Chondrocyte (in vitro differentiated cells): Measurements from ENCODE around the gene EPC2. TPM values are rescaled to one million over a fixed set of nuclear protein-coding genes. Genes with fewer than 3 reads are reported as not detected.
"Not testable (repeated sequence)": the region's sequence is repeated elsewhere in the genome, so short reads cannot be mapped to it uniquely, and the experiment has no call there.

Experiments used
- DNase-seq: peaks from one replicate; pipeline ENCODE4 v3.0.0; 2021; ENCODE audit warnings: mixed read lengths, low spot score
- H3K27ac Mint-ChIP-seq: one replicate; pipeline ENCODE4 v1.8.0; 2021; ENCODE audit warnings: mild to moderate bottlenecking, moderate library complexity, mixed read lengths; ENCODE audit not compliant: unreplicated experiment
- H3K27me3 Mint-ChIP-seq: 2 replicates; pipeline ENCODE4 v1.8.0; 2021; ENCODE audit warnings: low read depth, mixed read lengths
- H3K36me3 Mint-ChIP-seq: 2 replicates; pipeline ENCODE4 v1.8.0; 2021; ENCODE audit warnings: low read depth, mixed read lengths
- H3K4me1 Mint-ChIP-seq: 2 replicates; pipeline ENCODE4 v1.8.0; 2021; ENCODE audit warnings: low read depth, mild to moderate bottlenecking, mixed read lengths
- H3K4me3 Mint-ChIP-seq: one replicate; pipeline ENCODE4 v1.8.0; 2021; ENCODE audit warnings: mild to moderate bottlenecking, moderate library complexity, mixed read lengths; ENCODE audit not compliant: unreplicated experiment
- H3K9me3 Mint-ChIP-seq: 2 replicates; pipeline ENCODE4 v1.8.0; 2021; ENCODE audit warnings: low read depth, mixed read lengths
- total RNA-seq: library from RNA; stranded (reverse); gene quantifications from 3 replicates; pipeline ENCODE4 v1.2.1, GENCODE V29; 2021
- TF ChIP-seq, protein P1 (sequence below): fragments of 200-600 bp; sonication (generic); IDR thresholded peaks from 2 replicates; pipeline ENCODE4 v1.5.0; 2021; ENCODE audit warnings: antibody characterized with exemption, mild to moderate bottlenecking, moderate library complexity

EPC2 gene
- total RNA-seq, 1 donor from 2014 or later: 23.8 TPM

DNA sequence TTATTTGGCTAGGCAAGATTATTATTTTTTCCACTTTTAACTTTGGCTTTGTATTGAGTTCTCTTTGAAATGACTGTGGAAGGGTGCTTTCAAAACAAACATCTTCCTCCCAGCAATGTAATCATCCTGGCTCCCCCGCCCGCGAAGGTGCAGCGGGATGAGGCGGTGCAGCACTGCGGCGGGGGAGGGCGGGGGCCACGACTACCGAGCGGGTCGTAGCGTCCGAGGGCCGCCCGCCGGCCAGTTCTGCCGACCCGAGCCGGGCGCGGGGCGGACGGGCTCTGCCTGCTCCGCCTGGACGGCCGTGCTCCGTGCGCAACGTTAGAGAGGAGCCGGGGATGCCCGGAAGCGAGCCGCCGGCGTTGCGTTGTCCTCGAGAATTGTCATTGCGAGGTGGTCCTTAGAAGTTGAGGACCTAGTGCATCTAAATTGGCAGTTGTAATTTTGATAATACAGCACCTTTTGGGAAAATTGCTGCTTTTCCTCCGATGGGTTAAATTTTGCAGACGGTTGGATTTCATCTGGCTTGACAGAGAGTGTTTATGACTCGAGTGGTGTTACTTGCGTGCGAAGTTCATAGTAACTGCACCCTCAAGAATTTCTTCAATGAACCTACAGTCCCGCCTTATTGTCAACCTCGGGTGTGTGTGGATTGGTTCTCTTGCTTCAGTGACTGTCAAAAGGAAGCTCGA is 1.1 kb downstream of the EPC2 start:
- peak; percentile 84 for DNase-seq
- Mint-ChIP-seq H3K27ac (peak overlapping the region; percentile 99), H3K9me3 (no peaks in the 10 kb centered on the region), H3K4me1 (peaks cover 33% of the 10 kb centered on the region), H3K27me3 (no peaks in the 10 kb centered on the region), H3K4me3 (peak overlapping the region; percentile 78), H3K36me3 (no peaks in the 10 kb centered on the region)
- TF ChIP-seq, protein P1, sequence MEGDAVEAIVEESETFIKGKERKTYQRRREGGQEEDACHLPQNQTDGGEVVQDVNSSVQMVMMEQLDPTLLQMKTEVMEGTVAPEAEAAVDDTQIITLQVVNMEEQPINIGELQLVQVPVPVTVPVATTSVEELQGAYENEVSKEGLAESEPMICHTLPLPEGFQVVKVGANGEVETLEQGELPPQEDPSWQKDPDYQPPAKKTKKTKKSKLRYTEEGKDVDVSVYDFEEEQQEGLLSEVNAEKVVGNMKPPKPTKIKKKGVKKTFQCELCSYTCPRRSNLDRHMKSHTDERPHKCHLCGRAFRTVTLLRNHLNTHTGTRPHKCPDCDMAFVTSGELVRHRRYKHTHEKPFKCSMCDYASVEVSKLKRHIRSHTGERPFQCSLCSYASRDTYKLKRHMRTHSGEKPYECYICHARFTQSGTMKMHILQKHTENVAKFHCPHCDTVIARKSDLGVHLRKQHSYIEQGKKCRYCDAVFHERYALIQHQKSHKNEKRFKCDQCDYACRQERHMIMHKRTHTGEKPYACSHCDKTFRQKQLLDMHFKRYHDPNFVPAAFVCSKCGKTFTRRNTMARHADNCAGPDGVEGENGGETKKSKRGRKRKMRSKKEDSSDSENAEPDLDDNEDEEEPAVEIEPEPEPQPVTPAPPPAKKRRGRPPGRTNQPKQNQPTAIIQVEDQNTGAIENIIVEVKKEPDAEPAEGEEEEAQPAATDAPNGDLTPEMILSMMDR: no peak

DNA sequence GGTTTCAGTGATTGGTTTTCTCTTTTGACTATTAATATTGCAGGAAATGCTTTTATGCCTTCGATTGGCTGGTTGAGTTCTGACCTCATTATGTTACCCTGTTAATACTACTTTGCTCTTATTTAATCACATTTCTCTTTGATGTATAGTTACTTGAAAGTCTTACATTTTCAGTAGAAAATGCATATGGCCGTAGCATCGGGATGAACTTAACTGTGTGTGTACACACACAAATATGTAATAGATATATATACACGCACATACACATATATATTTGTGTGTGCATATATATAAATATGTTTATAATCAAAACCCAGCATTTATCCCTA is 1.6 kb downstream of the EPC2 start:
- peak overlapping the region; percentile 78 for H3K4me3 Mint-ChIP-seq
- H3K4me1 Mint-ChIP-seq: peaks cover 37% of the 10 kb centered on the region
- no peaks in the 10 kb centered on the region for H3K27me3 Mint-ChIP-seq
- TF ChIP-seq, protein P1: no peak
- no peak for DNase-seq
- H3K36me3 Mint-ChIP-seq: no peaks in the 10 kb centered on the region
- peak overlapping the region; percentile 88 for H3K27ac Mint-ChIP-seq
- no peaks in the 10 kb centered on the region for H3K9me3 Mint-ChIP-seq

DNA sequence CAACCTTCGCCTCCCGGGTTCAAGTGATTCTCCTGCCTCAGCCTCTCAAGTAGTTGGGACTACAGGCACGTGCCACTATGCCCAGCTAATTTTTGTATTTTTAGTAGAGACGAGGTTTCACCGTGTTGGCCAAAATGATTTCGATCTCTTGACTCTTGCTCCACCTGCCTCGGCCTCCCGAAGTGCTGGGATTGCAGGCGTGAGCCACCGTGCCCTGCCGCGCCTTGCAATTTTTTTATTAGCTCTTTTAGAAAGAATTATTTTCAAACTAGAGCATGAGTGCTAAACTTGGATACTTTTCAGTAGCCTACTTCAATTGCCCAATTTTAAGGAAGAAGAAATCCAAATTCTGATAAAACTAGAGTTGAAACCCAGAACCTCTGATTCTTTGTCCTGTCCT is 3.2 kb downstream of the EPC2 start:
- H3K4me1 Mint-ChIP-seq: peaks cover 51% of the 10 kb centered on the region
- H3K36me3 Mint-ChIP-seq, H3K9me3 Mint-ChIP-seq, H3K27ac Mint-ChIP-seq, H3K4me3 Mint-ChIP-seq, DNase-seq, H3K27me3 Mint-ChIP-seq: not testable (repeated sequence)

DNA sequence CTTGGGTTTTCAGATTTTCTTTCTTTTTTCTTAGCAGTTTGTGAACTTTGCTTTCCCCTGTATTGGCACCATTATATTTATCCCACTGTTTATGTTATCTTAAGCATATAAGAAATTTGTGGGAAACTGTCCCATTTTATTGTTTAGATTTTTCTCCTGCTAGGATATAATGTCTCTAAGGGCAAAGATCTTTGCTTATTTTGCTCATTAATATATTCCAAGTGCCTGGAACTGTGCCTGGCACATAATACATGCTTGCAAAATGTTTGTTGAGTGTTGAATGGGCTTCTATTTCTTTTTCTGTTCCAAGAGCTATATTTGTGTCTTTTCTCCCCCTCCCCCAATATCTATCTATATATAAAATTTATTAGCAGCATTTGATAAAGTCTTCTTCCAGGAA is 5.4 kb downstream of the EPC2 start:
- H3K4me1 Mint-ChIP-seq: peaks cover 54% of the 10 kb centered on the region
- no peaks in the 10 kb centered on the region for H3K9me3 Mint-ChIP-seq
- H3K27me3 Mint-ChIP-seq: no peaks in the 10 kb centered on the region
- no peak overlapping the region for H3K27ac Mint-ChIP-seq
- no peak overlapping the region for H3K4me3 Mint-ChIP-seq
- no peak for DNase-seq
- TF ChIP-seq, protein P1: no peak
- H3K36me3 Mint-ChIP-seq: no peaks in the 10 kb centered on the region

DNA sequence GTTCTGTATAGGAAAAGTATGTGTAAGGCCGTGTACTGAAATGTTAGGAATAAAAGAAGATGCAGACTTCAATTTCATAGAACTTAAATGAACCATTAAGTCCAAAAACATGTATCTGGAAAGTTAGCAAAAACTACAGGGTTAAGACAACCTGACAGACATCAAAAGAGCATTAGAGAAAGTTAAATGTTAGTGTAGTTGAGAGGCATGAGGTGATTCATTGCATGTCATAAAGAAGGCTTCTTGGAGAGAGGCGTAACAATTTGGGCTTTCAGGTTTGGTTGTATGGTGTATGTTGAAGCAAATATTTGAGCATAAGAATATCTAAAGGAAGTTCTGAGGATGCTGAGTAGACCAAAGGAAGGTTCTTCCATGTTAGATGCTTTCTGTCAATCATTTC is 6.3 kb downstream of the EPC2 start:
- peaks cover 54% of the 10 kb centered on the region for H3K4me1 Mint-ChIP-seq

More for the DNA sequence above, 6.3 kb downstream of the EPC2 start:
- no peaks in the 10 kb centered on the region for H3K27me3 Mint-ChIP-seq
- H3K27ac Mint-ChIP-seq: no peak overlapping the region
- H3K36me3 Mint-ChIP-seq: no peaks in the 10 kb centered on the region
- H3K4me3 Mint-ChIP-seq: no peak overlapping the region
- H3K9me3 Mint-ChIP-seq: no peaks in the 10 kb centered on the region
- no peak for DNase-seq
- TF ChIP-seq, protein P1: no peak
